Measurements from ENCODE around the gene SYNJ2BP. TPM values are rescaled to one million over a fixed set of nuclear protein-coding genes. Genes with fewer than 3 reads are reported as not detected.
"Not testable (repeated sequence)": the region's sequence is repeated elsewhere in the genome, so short reads cannot be mapped to it uniquely, and the experiment has no call there.

SYNJ2BP gene
- total RNA-seq, 2 experiments from 2014 or later: 6.2 to 9.2 TPM

DNA sequence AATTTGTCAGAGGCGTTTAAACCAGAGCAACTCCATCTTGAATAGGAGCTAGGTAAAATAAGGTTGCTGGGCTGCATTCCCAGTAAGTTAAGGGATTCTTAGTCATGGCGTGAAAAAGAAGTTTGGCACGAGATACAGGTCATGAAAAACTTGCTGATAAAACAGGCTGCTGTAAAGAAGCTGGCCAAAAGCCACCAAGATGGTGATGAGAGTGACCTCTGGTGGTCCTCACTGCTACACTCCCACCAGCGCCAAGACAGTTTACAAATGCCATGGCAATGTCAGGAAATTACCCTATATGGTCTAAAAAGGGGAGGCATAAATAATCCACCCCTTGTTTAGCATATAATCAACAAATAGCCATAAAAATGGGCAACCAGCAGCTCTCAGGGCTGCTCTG is 13.6 kb downstream of the SYNJ2BP start:
- TF ChIP-seq, protein P1, sequence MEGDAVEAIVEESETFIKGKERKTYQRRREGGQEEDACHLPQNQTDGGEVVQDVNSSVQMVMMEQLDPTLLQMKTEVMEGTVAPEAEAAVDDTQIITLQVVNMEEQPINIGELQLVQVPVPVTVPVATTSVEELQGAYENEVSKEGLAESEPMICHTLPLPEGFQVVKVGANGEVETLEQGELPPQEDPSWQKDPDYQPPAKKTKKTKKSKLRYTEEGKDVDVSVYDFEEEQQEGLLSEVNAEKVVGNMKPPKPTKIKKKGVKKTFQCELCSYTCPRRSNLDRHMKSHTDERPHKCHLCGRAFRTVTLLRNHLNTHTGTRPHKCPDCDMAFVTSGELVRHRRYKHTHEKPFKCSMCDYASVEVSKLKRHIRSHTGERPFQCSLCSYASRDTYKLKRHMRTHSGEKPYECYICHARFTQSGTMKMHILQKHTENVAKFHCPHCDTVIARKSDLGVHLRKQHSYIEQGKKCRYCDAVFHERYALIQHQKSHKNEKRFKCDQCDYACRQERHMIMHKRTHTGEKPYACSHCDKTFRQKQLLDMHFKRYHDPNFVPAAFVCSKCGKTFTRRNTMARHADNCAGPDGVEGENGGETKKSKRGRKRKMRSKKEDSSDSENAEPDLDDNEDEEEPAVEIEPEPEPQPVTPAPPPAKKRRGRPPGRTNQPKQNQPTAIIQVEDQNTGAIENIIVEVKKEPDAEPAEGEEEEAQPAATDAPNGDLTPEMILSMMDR (conservative IDR thresholded peaks at IDR 0.05; ENCODE audit: low read length): peak; percentile 58
- H3K79me2 ChIP-seq (ENCODE audit: insufficient read depth, low read depth, low read length); H3K4me1 ChIP-seq (ENCODE audit: insufficient read depth, low read length, poor library complexity, severe bottlenecking); H3K9me3 ChIP-seq (ENCODE audit: low read length); H3K4me2 ChIP-seq (ENCODE audit: low read length); H3K27ac ChIP-seq (ENCODE audit: low read depth, low read length, poor library complexity, severe bottlenecking); H2AFZ ChIP-seq (ENCODE audit: low read length); H4K20me1 ChIP-seq (ENCODE audit: insufficient read depth, low read length); H3K9me2 ChIP-seq (ENCODE audit: insufficient read depth, low read length); H3K4me3 ChIP-seq (ENCODE audit: low read depth, low read length, poor library complexity, severe bottlenecking); intact Hi-C loops (cut with micrococcal nuclease; ENCODE audit: unreplicated experiment); CTCF ChIA-PET (ENCODE audit: unreplicated experiment); BruUV-seq (replicated peaks); H3K36me3 ChIP-seq (ENCODE audit: insufficient read depth, low read length): not testable (repeated sequence)
- peak; percentile 5 for DNase-seq (ENCODE audit: low spot score)
- POLR2A ChIA-PET: interaction anchor here (0.5 to 1.3 kb wide), 2 partner anchors 161 to 237 kb away, joined by 3 read pairs; no protein-coding TSS in a partner anchor

DNA sequence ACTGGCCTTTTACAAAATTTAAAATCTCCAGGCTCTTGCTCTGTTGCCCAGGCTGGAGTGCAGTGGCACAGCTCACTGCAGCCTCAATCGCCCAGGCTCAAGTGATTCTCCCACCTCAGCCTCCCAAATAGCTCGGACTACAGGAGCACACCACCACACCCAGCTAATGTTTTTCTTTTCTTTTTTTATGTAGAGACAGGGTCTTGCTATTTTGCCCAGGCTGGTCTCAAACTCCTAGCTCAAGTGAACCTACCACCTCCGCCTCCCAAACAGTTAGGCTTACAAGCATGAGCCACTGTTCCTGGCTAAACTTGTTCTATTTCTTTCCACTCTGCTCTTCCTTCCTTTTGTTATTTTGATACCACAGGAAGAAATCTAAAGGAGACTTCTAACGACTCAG is 15.2 kb downstream of the SYNJ2BP start:
- no TSS peak for BruUV-seq (replicated peaks)
- DNase-seq (ENCODE audit: low spot score): no peak
- ChIA-PET CTCF (ENCODE audit: unreplicated experiment) (no interaction called here), POLR2A (interaction anchor here (1.3 kb wide), 1 partner anchor 18 kb away, joined by 4 read pairs; no protein-coding TSS in a partner anchor)
- TF ChIP-seq, protein P1 (conservative IDR thresholded peaks at IDR 0.05; ENCODE audit: low read length): no peak
- no peak for TF ChIP-seq EZH2phosphoT487 (IDR thresholded peaks at IDR 0.05; ENCODE audit: borderline replicate concordance, low read depth, low read length)
- no peaks in the 10 kb centered on the region; the same call in 1 of the 2 replicates for H3K36me3 ChIP-seq (ENCODE audit: insufficient read depth, low read length)
- no peaks in the 10 kb centered on the region for H3K4me1 ChIP-seq (ENCODE audit: insufficient read depth, low read length, poor library complexity, severe bottlenecking)
- H3K4me2 ChIP-seq (ENCODE audit: low read length): no peak overlapping the region
- no peaks in the 10 kb centered on the region for H3K9me2 ChIP-seq (ENCODE audit: insufficient read depth, low read length)
- no peak overlapping the region for H2AFZ ChIP-seq (ENCODE audit: low read length)
- no peaks in the 10 kb centered on the region for H4K20me1 ChIP-seq (ENCODE audit: insufficient read depth, low read length)
- no peak overlapping the region for H3K4me3 ChIP-seq (ENCODE audit: low read depth, low read length, poor library complexity, severe bottlenecking)
- 0 out of 2 replicates have a peak, but pooled peaks cover 9% of the 10 kb centered on the region for H3K9me3 ChIP-seq (ENCODE audit: low read length)
- no peaks in the 10 kb centered on the region for H3K79me2 ChIP-seq (ENCODE audit: insufficient read depth, low read depth, low read length)
- no peak overlapping the region for H3K27ac ChIP-seq (ENCODE audit: low read depth, low read length, poor library complexity, severe bottlenecking)
- intact Hi-C loops (cut with micrococcal nuclease; ENCODE audit: unreplicated experiment): no loop called here

DNA sequence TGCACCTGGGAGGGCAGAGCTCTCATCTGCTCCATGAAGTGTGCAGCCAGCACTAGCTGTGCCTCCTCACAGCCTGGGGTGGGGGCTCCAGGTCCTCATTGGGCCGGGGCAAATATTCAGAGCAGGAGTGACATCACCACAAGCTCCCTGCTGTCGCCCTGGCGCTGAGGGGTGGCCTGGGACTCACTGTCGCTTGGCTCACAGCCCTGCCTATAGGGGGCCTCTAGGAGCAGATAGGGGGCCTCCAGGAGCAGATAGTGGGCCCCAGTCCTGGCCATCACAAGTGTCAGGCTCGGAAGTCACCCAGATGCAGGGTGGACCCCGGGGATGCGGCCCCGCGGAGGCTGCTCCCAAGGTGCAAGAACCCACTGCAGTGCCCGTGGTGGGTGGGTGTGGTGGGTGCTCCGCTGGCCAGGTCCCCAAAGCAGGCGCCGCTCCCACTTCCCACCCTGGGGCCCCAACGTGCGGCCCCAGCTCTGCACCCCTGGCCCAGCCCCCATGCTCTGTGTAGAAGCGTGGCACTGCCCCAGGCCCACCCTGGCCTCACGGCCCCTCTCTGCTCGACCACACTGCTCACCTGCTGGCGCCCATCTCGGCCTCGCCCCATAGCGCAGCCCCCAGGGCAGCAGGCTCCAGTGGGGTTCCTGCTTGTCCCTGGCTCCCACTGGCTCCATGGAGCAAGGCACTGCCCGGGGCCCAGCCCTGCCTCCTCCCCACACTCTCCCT is 18.0 kb downstream of the SYNJ2BP start:
- Histone ChIP-seq H3K9me3 (ENCODE audit: low read length) (0 out of 2 replicates have a peak, but pooled peaks cover 9% of the 10 kb centered on the region), H3K79me2 (ENCODE audit: insufficient read depth, low read depth, low read length) (no peaks in the 10 kb centered on the region), H3K36me3 (ENCODE audit: insufficient read depth, low read length) (no peaks in the 10 kb centered on the region; the same call in 1 of the 2 replicates), H3K4me2 (ENCODE audit: low read length) (no peak overlapping the region), H3K9me2 (ENCODE audit: insufficient read depth, low read length) (no peaks in the 10 kb centered on the region), H3K27ac (ENCODE audit: low read depth, low read length, poor library complexity, severe bottlenecking) (no peak overlapping the region), H2AFZ (ENCODE audit: low read length) (no peak overlapping the region), H3K4me1 (ENCODE audit: insufficient read depth, low read length, poor library complexity, severe bottlenecking) (no peaks in the 10 kb centered on the region), H3K4me3 (ENCODE audit: low read depth, low read length, poor library complexity, severe bottlenecking) (no peak overlapping the region), H4K20me1 (ENCODE audit: insufficient read depth, low read length) (no peaks in the 10 kb centered on the region)
- ChIA-PET POLR2A (no interaction called here), CTCF (ENCODE audit: unreplicated experiment) (no interaction called here)
- DNase-seq (ENCODE audit: low spot score): no peak
- TF ChIP-seq, protein P1 (conservative IDR thresholded peaks at IDR 0.05; ENCODE audit: low read length): no peak
- BruUV-seq (replicated peaks): no TSS peak
- intact Hi-C loops (cut with micrococcal nuclease; ENCODE audit: unreplicated experiment): no loop called here

Data from OCI-LY7 (cell line).